Endothelial cell of umbilical vein (primary cell): ENCODE measurements around the gene VHLL. TPM values are rescaled to one million over a fixed set of nuclear protein-coding genes. Genes with fewer than 3 reads are reported as not detected.

ENCODE experiments used
- Bru-seq: library from RNA; stranded (reverse); fragments of 400-500 nt; gene quantifications from one replicate; lab custom pipeline; 2021; lab: Mats Ljungman, UMichigan
- BruChase-seq, 2 experiments: library from RNA; stranded (reverse); fragments of 400-500 nt; gene quantifications; one replicate each; lab custom pipeline; 2021; lab: Mats Ljungman, UMichigan
- BruUV-seq: library from RNA; stranded (reverse); fragments of 400-500 nt; replicated peaks from 2 replicates; lab custom pipeline; 2021; lab: Mats Ljungman, UMichigan
- CTCF ChIA-PET: fragments of 300-600, 350-600 bp; sonication (Branson Sonifier 250); formaldehyde crosslinking; loops from one replicate; lab custom pipeline; 2021; ENCODE audit warnings: antibody characterized with exemption, inconsistent platforms; lab: Charles Lee
- POLR2A ChIA-PET: fragments of 300-600, 350-600 bp; sonication (Branson Sonifier 250); formaldehyde crosslinking; loops from one replicate; lab custom pipeline; 2021; ENCODE audit warnings: antibody characterized with exemption, inconsistent platforms; lab: Charles Lee
- DNase-seq: peaks from one replicate; pipeline ENCODE4 v3.0.0-alpha.2; 2011; ENCODE audit warnings: low read depth, low spot score
- FAIRE-seq: peaks from 2 replicates; lab custom pipeline; 2011; peaks lifted over from hg19 to GRCh38; lab: Jason Lieb, UNC
- H2AFZ ChIP-seq: 2 replicates; pipeline ENCODE4 v1.6.0; 2012; ENCODE audit warnings: low read depth, low read length, control low read depth, inconsistent platforms
- H3K27ac ChIP-seq: 2 replicates; pipeline ENCODE4 v1.5.1; 2011; ENCODE audit warnings: low read depth, mild to moderate bottlenecking, control low read depth, low read length, moderate library complexity; ENCODE audit not compliant: insufficient read depth
- H3K27me3 ChIP-seq, 2 experiments: 2 replicates each; pipeline versions ENCODE4 v1.6.0 to v1.6.1; 2011; ENCODE audit warnings: low read length in 2 of 2, mixed read lengths in 1 of 2; ENCODE audit not compliant: control insufficient read depth in 2 of 2, insufficient read depth in 2 of 2
- H3K36me3 ChIP-seq, 2 experiments: 2 replicates in 1 of 2; 3 replicates in 1 of 2; pipeline ENCODE4 v1.5.1; 2011; ENCODE audit warnings: low read length in 2 of 2, mild to moderate bottlenecking in 1 of 2, moderate library complexity in 1 of 2; ENCODE audit not compliant: control insufficient read depth in 2 of 2, insufficient read depth in 2 of 2; ENCODE audit errors: extremely low read depth in 1 of 2
- H3K4me1 ChIP-seq: 3 replicates; pipeline ENCODE4 v1.5.1; 2011; ENCODE audit warnings: mild to moderate bottlenecking, low read length; ENCODE audit not compliant: control insufficient read depth, insufficient read depth; ENCODE audit errors: extremely low read depth
- H3K4me2 ChIP-seq: 2 replicates; pipeline ENCODE4 v1.6.1; 2011; ENCODE audit warnings: low read length, control low read depth, mixed read lengths; ENCODE audit not compliant: insufficient read depth
- H3K4me3 ChIP-seq, 3 experiments: fragments of 200-600 bp in 1 of 3; sonication (generic), shearing (Covaris generic) in 1 of 3; replicated peaks in 1 of 3; 2 replicates each; pipeline ENCODE4 v1.5.1; 2011 to 2016; ENCODE audit warnings: control low read depth in 3 of 3, low read length in 3 of 3, mild to moderate bottlenecking in 2 of 3, inconsistent platforms in 1 of 3, low read depth in 1 of 3, moderate library complexity in 1 of 3; ENCODE audit not compliant: insufficient read depth in 1 of 3
- H3K79me2 ChIP-seq: 2 replicates; pipeline ENCODE4 v1.6.0; 2012; ENCODE audit warnings: low read length, inconsistent platforms; ENCODE audit not compliant: control insufficient read depth, insufficient read depth
- H3K9ac ChIP-seq: replicated peaks from 2 replicates; pipeline ENCODE3; 2011; ENCODE audit warnings: low read length, control low read depth; ENCODE audit not compliant: insufficient read depth; ENCODE audit errors: extremely low read depth
- H3K9me1 ChIP-seq: replicated peaks from 3 replicates; pipeline ENCODE4 v1.6.0; 2011; ENCODE audit warnings: mild to moderate bottlenecking, low read length; ENCODE audit not compliant: control insufficient read depth, insufficient read depth; ENCODE audit errors: extremely low read depth
- H3K9me3 ChIP-seq: replicated peaks from 2 replicates; pipeline ENCODE4 v1.5.1; 2012; ENCODE audit warnings: low read length, inconsistent platforms; ENCODE audit not compliant: control insufficient read depth, insufficient read depth
- H4K20me1 ChIP-seq: replicated peaks from 2 replicates; pipeline ENCODE3; 2011; ENCODE audit warnings: mild to moderate bottlenecking, low read length; ENCODE audit not compliant: control insufficient read depth, insufficient read depth; ENCODE audit errors: extremely low read depth
- CTCF ChIP-seq, 2 donors: IDR thresholded peaks; 1 replicate in 1 of 2; 2 replicates in 1 of 2; pipeline ENCODE4 v1.5.1; 2011; ENCODE audit warnings: low read length in 2 of 2, mild to moderate bottlenecking in 2 of 2, moderate library complexity in 2 of 2, control low read depth in 1 of 2, inconsistent platforms in 1 of 2, low read depth in 1 of 2; ENCODE audit not compliant: insufficient read depth in 1 of 2; ENCODE audit errors: extremely low read depth in 1 of 2
- EZH2 ChIP-seq: IDR thresholded peaks from 2 replicates; pipeline ENCODE4 v1.6.1; 2012; ENCODE audit warnings: borderline replicate concordance, low read depth, mild to moderate bottlenecking, moderate library complexity, low read length, inconsistent platforms; ENCODE audit not compliant: severe bottlenecking
- FOS ChIP-seq: IDR thresholded peaks from 2 replicates; pipeline ENCODE4 v1.6.1; 2011; ENCODE audit warnings: mild to moderate bottlenecking, low read length, moderate library complexity, borderline replicate concordance; ENCODE audit not compliant: insufficient read depth
- GATA2 ChIP-seq: IDR thresholded peaks from 2 replicates; pipeline ENCODE4 v1.7.0; 2011; ENCODE audit warnings: low read depth, mild to moderate bottlenecking, moderate library complexity, mixed read lengths, low read length; ENCODE audit not compliant: insufficient read length, insufficient read depth
- JUN ChIP-seq: IDR thresholded peaks from 2 replicates; pipeline ENCODE4 v1.6.1; 2011; ENCODE audit warnings: borderline replicate concordance, low read depth; ENCODE audit not compliant: insufficient read length, insufficient read depth
- MYC ChIP-seq: IDR thresholded peaks from one replicate; pipeline ENCODE4 v1.6.1; 2011; ENCODE audit warnings: mild to moderate bottlenecking, low read depth, low read length
- POLR2A ChIP-seq: IDR thresholded peaks from 2 replicates; pipeline ENCODE4 v1.6.1; 2012; ENCODE audit warnings: low read depth, mild to moderate bottlenecking, control low read depth, low read length
- POLR2AphosphoS5 ChIP-seq: IDR thresholded peaks from 2 replicates; pipeline ENCODE4 v1.6.1; 2012; ENCODE audit warnings: low read depth, mild to moderate bottlenecking, control low read depth, low read length, moderate library complexity; ENCODE audit not compliant: insufficient read depth
- dilution Hi-C: fragments of 300-500 bp; cut with MboI; formaldehyde crosslinking; loops from one replicate; pipeline ENCODE4 v1.15.0; 2019; ENCODE audit warnings: low sequenced_read_pairs; ENCODE audit not compliant: extremely low pct_ligation_motif_present
- intact Hi-C: fragments of 100-400 bp; cut with micrococcal nuclease; formaldehyde crosslinking; loops from one replicate; pipeline ENCODE4 v1.10.0; 2022
- long read RNA-seq: library from polyadenylated mRNA; stranded (forward); transcript quantifications from one replicate; pipeline ENCODE4 v2.0.0, GENCODE V29; 2021
- polyA minus RNA-seq, 3 experiments: library from RNA; depleted of rRNA, polyadenylated mRNA; stranded (reverse); fragments of >200 nt; gene quantifications; 1 replicate in 1 of 3; 2 replicates in 2 of 3; pipeline ENCODE4 v1.2.3, GENCODE V29; 2011
- polyA plus RNA-seq, 4 experiments: library from polyadenylated mRNA; depleted of rRNA in 3 of 4; stranded (reverse) in 3 of 4; unstranded in 1 of 4; fragments of >200 nt; gene quantifications; 2 replicates each; pipeline versions ENCODE4 v1.2.1 to v1.2.3, GENCODE V29; 2011 to 2012; ENCODE audit warnings: missing spikeins in 1 of 4
- total RNA-seq: library from RNA; stranded (reverse); gene quantifications from 2 replicates; pipeline ENCODE4 v1.2.3, GENCODE V29; 2021
- TF ChIP-seq, protein P1 (sequence below): IDR thresholded peaks from 2 replicates; pipeline ENCODE4 v1.6.1; 2011; ENCODE audit not compliant: insufficient read depth, insufficient read length

VHLL gene
- total RNA-seq (0.73 TPM in 1 of 2 replicates, not detected in the other), polyA plus RNA-seq (not detected in 2 replicates), polyA minus RNA-seq (0.76 TPM in 1 of 2 replicates, not detected in the other), Bru-seq, nascent RNA (not detected), BruChase-seq, experiment 1, labeled RNA remaining after a 6-hour chase (percentile 56 among the genes with signal in this experiment), BruChase-seq, experiment 2, labeled RNA remaining after a 2-hour chase (percentile 42 among the genes with signal in this experiment)
- polyA plus RNA-seq (2011; cell fraction: cytosol; rRNA removed) = 0.11 TPM in 1 of 2 replicates, not detected in the other
- 0.27 TPM in 1 of 2 replicates, not detected in the other for polyA plus RNA-seq (2011; cell fraction: nucleus; rRNA removed)
- not detected in 2 replicates for polyA plus RNA-seq (2012)
- not detected for polyA minus RNA-seq (2011; cell fraction: cytosol; rRNA and poly(A)+ RNA removed)
- not detected in 2 replicates for polyA minus RNA-seq (2011; cell fraction: nucleus; rRNA and poly(A)+ RNA removed)
- long read RNA-seq = 0 reads

GRCh38 chr1:156298852-156299357 lies at the start of gene VHLL:
Gene VHLL (minus strand): TSS chr1:156299307. CDS start chr1:156299189, 118 bp downstream.
- Histone ChIP-seq H3K4me3 (no peak within 1 kb of the TSS), H4K20me1 (no peaks in the 10 kb centered on the region), H3K9me1 (no peaks in the 10 kb centered on the region), H3K79me2 (peaks cover 6% of the 10 kb centered on the region), H3K4me1 (peaks cover 7% of the 10 kb centered on the region), H3K27ac (no peak within 1 kb of the TSS), H3K9ac (no peak within 1 kb of the TSS), H3K9me3 (no peaks in the 10 kb centered on the region), H3K27me3 (no peaks in the 10 kb centered on the region), H2AFZ (no peak within 1 kb of the TSS), H3K4me2 (no peak within 1 kb of the TSS), H3K36me3 (no peaks in the 10 kb centered on the region)
- dilution Hi-C loops (no loop called here), intact Hi-C loops (no loop called here)
- FAIRE-seq (no peak), DNase-seq (no peak)
- BruUV-seq = no TSS peak
- ChIA-PET CTCF (no interaction called here), POLR2A (no interaction called here)
- no peak for TF ChIP-seq MYC
- TF ChIP-seq EZH2 = no peak
- no peak for TF ChIP-seq POLR2AphosphoS5
- no peak for TF ChIP-seq FOS
- no peak for TF ChIP-seq GATA2
- TF ChIP-seq POLR2A = no peak

DNA sequence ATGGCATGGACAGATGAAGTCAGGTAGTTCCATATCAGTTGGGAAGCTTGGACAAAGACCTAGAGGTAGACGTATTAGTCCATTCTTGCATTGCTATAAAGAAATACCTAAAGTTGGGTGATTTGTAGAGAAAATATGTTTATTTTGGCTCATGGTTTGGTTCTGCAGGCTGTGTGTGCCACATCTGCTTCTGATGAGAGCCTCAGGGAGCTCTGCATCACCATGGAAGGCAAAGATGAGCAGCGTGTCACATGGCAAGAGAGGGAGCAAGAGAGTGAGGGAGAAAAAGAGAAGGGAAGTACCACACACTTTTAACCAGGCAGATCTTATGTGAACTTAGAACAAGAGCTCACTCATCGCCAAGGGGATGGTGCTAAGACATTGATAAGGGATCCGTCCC lies 48.2 kb upstream of the VHLL start:
- no peak overlapping the region for H3K4me3 ChIP-seq
- H3K4me1 ChIP-seq = no peaks in the 10 kb centered on the region
- H3K4me2 ChIP-seq = no peak overlapping the region
- dilution Hi-C loops = no loop called here
- H3K9me3 ChIP-seq = no peaks in the 10 kb centered on the region
- H3K9ac ChIP-seq = no peak overlapping the region
- intact Hi-C loops = no loop called here
- H3K27me3 ChIP-seq = peaks cover 20 to 29% of the 10 kb centered on the region in 2 experiments
- ChIA-PET POLR2A (no interaction called here), CTCF (interaction anchor here (1.3 to 1.6 kb wide), 4 partner anchors 11 to 99 kb away, joined by 3 to 10 read pairs (median 4); no protein-coding TSS in a partner anchor)
- H3K9me1 ChIP-seq = no peaks in the 10 kb centered on the region
- no peak overlapping the region for H3K27ac ChIP-seq
- BruUV-seq = no TSS peak
- H3K36me3 ChIP-seq = no peaks in the 10 kb centered on the region
- FAIRE-seq (no peak), DNase-seq (no peak)
- H4K20me1 ChIP-seq = no peaks in the 10 kb centered on the region
- no peak overlapping the region for H2AFZ ChIP-seq
- TF ChIP-seq CTCF (IDR thresholded peaks at IDR 0.05; ENCODE audit: extremely low read depth in 1 of 2, insufficient read depth in 1 of 2, low read depth in 1 of 2, low read length in 2 of 2) = no peak
- no peak for TF ChIP-seq MYC
- no peak for TF ChIP-seq FOS
- no peak for TF ChIP-seq EZH2
- no peak for TF ChIP-seq POLR2AphosphoS5
- TF ChIP-seq, protein P1, sequence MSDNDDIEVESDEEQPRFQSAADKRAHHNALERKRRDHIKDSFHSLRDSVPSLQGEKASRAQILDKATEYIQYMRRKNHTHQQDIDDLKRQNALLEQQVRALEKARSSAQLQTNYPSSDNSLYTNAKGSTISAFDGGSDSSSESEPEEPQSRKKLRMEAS = no peak
- TF ChIP-seq GATA2 = no peak
- TF ChIP-seq JUN = no peak
- no peak for TF ChIP-seq POLR2A
- no peaks in the 10 kb centered on the region for H3K79me2 ChIP-seq
